ENCODE measurements around the gene SCPEP1.
"Not testable (repeated sequence)": the region's sequence is repeated elsewhere in the genome, so short reads cannot be mapped to it uniquely, and the experiment has no call there.

Gene SCPEP1

GRCh38 chr17:56965241-56965640 lies 12.7 kb upstream of the SCPEP1 start:
- DNase-seq (ENCODE audit: low spot score) = not testable (repeated sequence)

GRCh38 chr17:56965681-56966080 lies 12.2 kb upstream of the SCPEP1 start:
- DNase-seq (ENCODE audit: low spot score) = not testable (repeated sequence)

- DNase-seq (ENCODE audit: low spot score) = no peak
These were observed 11.6 kb upstream of the SCPEP1 start for GRCh38 chr17:56966338-56966737.

GRCh38 chr17:56970974-56971373 lies 7.0 kb upstream of the SCPEP1 start:
- no peak for DNase-seq (ENCODE audit: low spot score)

GRCh38 chr17:56972111-56972730 lies 5.7 kb upstream of the SCPEP1 start:
- no peak for DNase-seq (ENCODE audit: low spot score)

GRCh38 chr17:56973520-56973919 lies 4.4 kb upstream of the SCPEP1 start:
- no peak for DNase-seq (ENCODE audit: low spot score)

- no peak for DNase-seq (ENCODE audit: low spot score)
These were observed 3.9 kb upstream of the SCPEP1 start for GRCh38 chr17:56974055-56974454.

- DNase-seq (ENCODE audit: low spot score) = no peak
These were observed 2.3 kb upstream of the SCPEP1 start for GRCh38 chr17:56975656-56976055.

- no peak for DNase-seq (ENCODE audit: low spot score)
These were observed 856 bp upstream of the SCPEP1 start for GRCh38 chr17:56976941-56977608.

- no peak for DNase-seq (ENCODE audit: low spot score)
These were observed 635 bp downstream of the SCPEP1 start for GRCh38 chr17:56978441-56979090.

- no peak for DNase-seq (ENCODE audit: low spot score)
These were observed 1.2 kb downstream of the SCPEP1 start for GRCh38 chr17:56979091-56979480.

- not testable (repeated sequence) for DNase-seq (ENCODE audit: low spot score)
These were observed 2.6 kb downstream of the SCPEP1 start for GRCh38 chr17:56980526-56980925.

GRCh38 chr17:56982312-56982711 lies 4.4 kb downstream of the SCPEP1 start:
- DNase-seq (ENCODE audit: low spot score) = no peak

- no peak for DNase-seq (ENCODE audit: low spot score)
These were observed 5.4 kb downstream of the SCPEP1 start for GRCh38 chr17:56983366-56983765.

- no peak for DNase-seq (ENCODE audit: low spot score)
These were observed 7.6 kb downstream of the SCPEP1 start for GRCh38 chr17:56985371-56986162.

GRCh38 chr17:56987283-56987834 lies 9.4 kb downstream of the SCPEP1 start:
- DNase-seq (ENCODE audit: low spot score) = no peak

GRCh38 chr17:56988901-56989572 lies 11.1 kb downstream of the SCPEP1 start:
- no peak for DNase-seq (ENCODE audit: low spot score)

- no peak for DNase-seq (ENCODE audit: low spot score)
These were observed 14.4 kb downstream of the SCPEP1 start for GRCh38 chr17:56992364-56992763.

GRCh38 chr17:56994009-56994792 lies 16.3 kb downstream of the SCPEP1 start:
- DNase-seq (ENCODE audit: low spot score) = no peak

- no peak for DNase-seq (ENCODE audit: low spot score)
These were observed 17.8 kb downstream of the SCPEP1 start for GRCh38 chr17:56995766-56996165.

GRCh38 chr17:56997313-56997712 lies 19.4 kb downstream of the SCPEP1 start:
- no peak for DNase-seq (ENCODE audit: low spot score)

Data from LoVo (cell line).